GM23248 (cell line): ENCODE data around the gene LRFN3.

Experiments used
- EZH2 ChIP-seq: fragments of 200-600 bp; sonication (generic); IDR thresholded peaks from 2 replicates; pipeline ENCODE4 v1.6.1; 2018; ENCODE audit warnings: antibody characterized with exemption, mild to moderate bottlenecking; ENCODE audit not compliant: insufficient read depth, poor library complexity, severe bottlenecking
- EZH2phosphoT487 ChIP-seq: fragments of 200-600 bp; sonication (generic); IDR thresholded peaks from 2 replicates; pipeline ENCODE4 v1.6.1; 2018; ENCODE audit warnings: antibody characterized with exemption, moderate library complexity, mild to moderate bottlenecking, low read depth; ENCODE audit not compliant: insufficient read depth

DNA sequence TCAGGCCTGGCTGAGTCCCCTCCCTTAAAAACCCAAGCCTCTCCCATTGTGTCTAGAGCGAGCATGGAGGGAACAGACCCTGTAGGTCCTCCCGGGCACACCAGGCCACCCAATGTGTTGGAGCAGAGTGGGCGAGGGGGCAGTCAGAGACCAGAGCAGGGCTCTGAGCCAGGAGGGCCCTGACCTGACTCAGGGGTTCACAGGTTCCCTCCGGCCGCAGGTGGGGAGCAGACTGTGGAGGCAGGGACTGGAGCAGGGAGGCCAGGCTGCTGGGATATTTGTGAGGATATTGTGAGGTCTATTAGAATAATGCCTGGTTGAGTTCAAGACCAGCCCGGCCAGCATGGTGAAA is 26.5 kb upstream of the LRFN3 start:
- TF ChIP-seq EZH2: no peak
- no peak for TF ChIP-seq EZH2phosphoT487
